Smooth muscle cell (in vitro differentiated cells): ENCODE results near the gene CDK16. TPM values are rescaled to one million over a fixed set of nuclear protein-coding genes. Genes with fewer than 3 reads are reported as not detected.

Experiments
- DNase-seq: peaks from one replicate; lab custom pipeline; 2025; ENCODE audit not compliant: unreplicated experiment; lab: John Stamatoyannopoulos, UW
- H2AFZ ChIP-seq: fragments of 200-600 bp; sonication (generic); 2 replicates; pipeline ENCODE4 v1.6.0; 2016; ENCODE audit warnings: antibody characterized with exemption, low read depth, mild to moderate bottlenecking
- H3F3A ChIP-seq: fragments of 200-600 bp; sonication (generic); 2 replicates; pipeline ENCODE4 v1.6.0; 2017; ENCODE audit warnings: antibody characterized with exemption, low read depth
- H3K27ac ChIP-seq: fragments of 200-600 bp; sonication (generic); 2 replicates; pipeline ENCODE4 v1.5.1; 2016; ENCODE audit warnings: low read depth, mild to moderate bottlenecking
- H3K27me3 ChIP-seq: fragments of 200-600 bp; sonication (generic); 2 replicates; pipeline ENCODE4 v1.6.1; 2016; ENCODE audit warnings: low read depth, mild to moderate bottlenecking
- H3K36me3 ChIP-seq: fragments of 200-600 bp; sonication (generic); 2 replicates; pipeline ENCODE4 v1.5.1; 2016; ENCODE audit warnings: low read depth
- H3K4me1 ChIP-seq: fragments of 200-600 bp; sonication (generic); 2 replicates; pipeline ENCODE4 v1.5.1; 2016; ENCODE audit warnings: low read depth
- H3K4me2 ChIP-seq: fragments of 200-600 bp; sonication (generic); 2 replicates; pipeline ENCODE4 v1.6.0; 2016; ENCODE audit warnings: mild to moderate bottlenecking
- H3K4me3 ChIP-seq: fragments of 200-600 bp; sonication (generic); 2 replicates; pipeline ENCODE4 v1.5.1; 2016; ENCODE audit warnings: mild to moderate bottlenecking
- H3K79me2 ChIP-seq: fragments of 200-600 bp; sonication (generic); 2 replicates; pipeline ENCODE4 v1.6.0; 2016; ENCODE audit warnings: low read depth, mild to moderate bottlenecking
- H3K9ac ChIP-seq: fragments of 200-600 bp; sonication (generic); 2 replicates; pipeline ENCODE4 v1.6.0; 2016; ENCODE audit warnings: low read depth
- H3K9me3 ChIP-seq: fragments of 200-600 bp; sonication (generic); replicated peaks from 2 replicates; pipeline ENCODE4 v1.5.1; 2016; ENCODE audit warnings: low read depth
- H4K20me1 ChIP-seq: fragments of 200-600 bp; sonication (generic); 2 replicates; pipeline ENCODE4 v1.6.0; 2016; ENCODE audit warnings: low read depth
- CTCF ChIP-seq: fragments of 200-600 bp; sonication (generic); IDR thresholded peaks from 2 replicates; pipeline ENCODE4 v1.5.1; 2017; ENCODE audit warnings: borderline replicate concordance, mild to moderate bottlenecking, antibody characterized with exemption; ENCODE audit not compliant: insufficient read depth, poor library complexity, severe bottlenecking
- WGBS: methylation state at CpG from one replicate; pipeline ENCODE4 v1.1.7; 2016; ENCODE audit warnings: low lambda C conversion rate; 5-methylcytosine and 5-hydroxymethylcytosine counted together
- polyA plus RNA-seq: library from polyadenylated mRNA; unstranded; fragments of >200 nt; fragmentation: Nextera tagmentation; extraction: Ambion mirVana; gene quantifications from 2 replicates; pipeline ENCODE4 v1.2.1, GENCODE V29; 2016
- total RNA-seq: library from RNA; depleted of rRNA; stranded (reverse); fragments of >200 nt; gene quantifications from 2 replicates; pipeline ENCODE4 v1.2.3, GENCODE V29; 2014

Gene CDK16
- total and polyA plus RNA-seq, 2 experiments from 2014 or later = 176 to 269 TPM

GRCh38 chrX:47200385-47201150, 17.9 kb upstream of the CDK16 start:
- Histone ChIP-seq H4K20me1 (peaks cover 97% of the 10 kb centered on the region), H2AFZ (no peak overlapping the region), H3K79me2 (peaks cover 46% of the 10 kb centered on the region), H3K27ac (no peak overlapping the region), H3K9me3 (no peaks in the 10 kb centered on the region), H3K27me3 (no peaks in the 10 kb centered on the region), H3K4me2 (no peak overlapping the region), H3K4me3 (no peak overlapping the region), H3K9ac (no peak overlapping the region), H3K36me3 (peaks cover 13% of the 10 kb centered on the region), H3K4me1 (peaks cover 25% of the 10 kb centered on the region), H3F3A (no peaks in the 10 kb centered on the region)
- WGBS = 97% methylated on average over 9 of the region's 9 CpGs
- no peak for DNase-seq
- no peak for TF ChIP-seq CTCF

GRCh38 chrX:47201345-47201944, 17.0 kb upstream of the CDK16 start:
- H3K79me2 ChIP-seq = peaks cover 37% of the 10 kb centered on the region
- H2AFZ ChIP-seq = no peak overlapping the region
- 86% methylated on average over 9 of the region's 9 CpGs for WGBS
- no peak overlapping the region for H3K27ac ChIP-seq
- H3K27me3 ChIP-seq = no peaks in the 10 kb centered on the region
- H3K4me1 ChIP-seq = peaks cover 16% of the 10 kb centered on the region
- DNase-seq = no peak
- H3K9me3 ChIP-seq = no peaks in the 10 kb centered on the region
- H3K9ac ChIP-seq = no peak overlapping the region
- H3K36me3 ChIP-seq = peaks cover 20% of the 10 kb centered on the region
- H4K20me1 ChIP-seq = peaks cover 97% of the 10 kb centered on the region
- H3K4me3 ChIP-seq = no peak overlapping the region
- TF ChIP-seq CTCF = no peak
- H3F3A ChIP-seq = no peaks in the 10 kb centered on the region
- H3K4me2 ChIP-seq = no peak overlapping the region

GRCh38 chrX:47202316-47202715, 16.2 kb upstream of the CDK16 start:
- H4K20me1 ChIP-seq = peaks cover 96% of the 10 kb centered on the region
- peaks cover 7% of the 10 kb centered on the region for H3K4me1 ChIP-seq
- H3K9me3 ChIP-seq = no peaks in the 10 kb centered on the region
- H3K27ac ChIP-seq = no peak overlapping the region
- no peaks in the 10 kb centered on the region for H3K27me3 ChIP-seq
- no peak overlapping the region for H3K4me2 ChIP-seq
- peaks cover 22% of the 10 kb centered on the region for H3K36me3 ChIP-seq
- H3F3A ChIP-seq = peaks cover 3% of the 10 kb centered on the region
- no peak overlapping the region for H3K9ac ChIP-seq
- no peak for DNase-seq
- no peak for TF ChIP-seq CTCF
- no peak overlapping the region for H3K4me3 ChIP-seq
- H3K79me2 ChIP-seq = peaks cover 28% of the 10 kb centered on the region
- WGBS = over 99% methylated on average over 11 of the region's 11 CpGs
- no peak overlapping the region for H2AFZ ChIP-seq
